GM12872 (cell line): Measurements from ENCODE around the gene RBBP9.

ENCODE experiments used
- CTCF ChIP-seq: IDR thresholded peaks from 3 replicates; pipeline ENCODE4 v1.5.1; 2011; ENCODE audit warnings: low read depth, mild to moderate bottlenecking, low read length, moderate library complexity; ENCODE audit not compliant: insufficient read depth

Gene RBBP9

GRCh38 chr20:18465536-18466200 is 31.4 kb downstream of the RBBP9 start:
- no peak for TF ChIP-seq CTCF

GRCh38 chr20:18456600-18456999 is 40.4 kb downstream of the RBBP9 start:
- no peak for TF ChIP-seq CTCF

GRCh38 chr20:18443886-18444285 is 53.1 kb downstream of the RBBP9 start:
- no peak for TF ChIP-seq CTCF

GRCh38 chr20:18440403-18440802 is 56.6 kb downstream of the RBBP9 start:
- no peak for TF ChIP-seq CTCF

- TF ChIP-seq CTCF = no peak
Measured at GRCh38 chr20:18436847-18437246, 60.2 kb downstream of the RBBP9 start.
